ENCODE data around the gene MPP2.

DNA sequence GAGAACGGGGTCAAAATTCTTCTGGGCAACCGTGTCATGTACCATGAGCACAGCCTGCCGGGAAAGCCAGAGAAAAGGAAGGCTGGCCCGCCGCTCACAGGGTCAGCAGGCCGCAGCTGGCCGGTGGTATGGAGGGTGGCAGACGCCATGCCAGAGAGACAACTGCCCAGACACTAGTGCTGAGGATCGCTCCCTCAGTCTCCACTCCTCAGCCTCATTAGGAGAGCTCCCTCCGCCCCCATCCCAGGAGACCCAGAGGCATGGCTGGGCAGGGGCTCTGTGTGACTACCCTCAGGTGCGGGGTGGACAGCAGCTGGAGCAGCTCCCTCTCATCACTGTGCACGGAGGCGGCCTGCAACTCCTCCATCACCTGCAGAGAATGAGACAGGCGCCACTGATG is 77.6 kb downstream of the MPP2 start:
- TF ChIP-seq, protein P1, sequence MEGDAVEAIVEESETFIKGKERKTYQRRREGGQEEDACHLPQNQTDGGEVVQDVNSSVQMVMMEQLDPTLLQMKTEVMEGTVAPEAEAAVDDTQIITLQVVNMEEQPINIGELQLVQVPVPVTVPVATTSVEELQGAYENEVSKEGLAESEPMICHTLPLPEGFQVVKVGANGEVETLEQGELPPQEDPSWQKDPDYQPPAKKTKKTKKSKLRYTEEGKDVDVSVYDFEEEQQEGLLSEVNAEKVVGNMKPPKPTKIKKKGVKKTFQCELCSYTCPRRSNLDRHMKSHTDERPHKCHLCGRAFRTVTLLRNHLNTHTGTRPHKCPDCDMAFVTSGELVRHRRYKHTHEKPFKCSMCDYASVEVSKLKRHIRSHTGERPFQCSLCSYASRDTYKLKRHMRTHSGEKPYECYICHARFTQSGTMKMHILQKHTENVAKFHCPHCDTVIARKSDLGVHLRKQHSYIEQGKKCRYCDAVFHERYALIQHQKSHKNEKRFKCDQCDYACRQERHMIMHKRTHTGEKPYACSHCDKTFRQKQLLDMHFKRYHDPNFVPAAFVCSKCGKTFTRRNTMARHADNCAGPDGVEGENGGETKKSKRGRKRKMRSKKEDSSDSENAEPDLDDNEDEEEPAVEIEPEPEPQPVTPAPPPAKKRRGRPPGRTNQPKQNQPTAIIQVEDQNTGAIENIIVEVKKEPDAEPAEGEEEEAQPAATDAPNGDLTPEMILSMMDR (IDR thresholded peaks at IDR 0.05): no peak
- no peak for TF ChIP-seq POLR2AphosphoS5 (IDR thresholded peaks at IDR 0.05)
- no peak for TF ChIP-seq POLR2A (IDR thresholded peaks at IDR 0.05)

Data from stomach (tissue), 4 donors.